HepG2 (cell line): ENCODE measurements around the gene ST3GAL2. TPM values are rescaled to one million over a fixed set of nuclear protein-coding genes. Genes with fewer than 3 reads are reported as not detected.

Experiments
- ATAC-seq: fragments of 200-7000 bp; cut with Tn5 transposase; 3 replicates; pipeline ENCODE4 v1.9.1; 2020; ENCODE audit warnings: mild to moderate bottlenecking, moderate library complexity
- BruUV-seq: library from RNA; stranded (reverse); fragments of 400-500 nt; replicated peaks from 2 replicates; lab custom pipeline; 2021; lab: Mats Ljungman, UMichigan
- CTCF ChIA-PET: fragments of 300-600 bp; formaldehyde crosslinking; extraction: SDS; loops from one replicate; lab custom pipeline; 2021; ENCODE audit warnings: low total read pairs, inconsistent platforms, low intra/inter-chr PET ratio; lab: Yijun Ruan, JAX
- POLR2A ChIA-PET: fragments of 350-600 bp; sonication (Branson Sonifier 250); formaldehyde crosslinking; loops from one replicate; lab custom pipeline; 2020; ENCODE audit warnings: antibody characterized with exemption, inconsistent platforms; lab: Yijun Ruan, JAX
- DNase-seq: peaks from one replicate; pipeline ENCODE4 v3.0.0-alpha.2; 2015; ENCODE audit warnings: low spot score
- FAIRE-seq: peaks from 3 replicates; lab custom pipeline; 2011; peaks lifted over from hg19 to GRCh38; lab: Jason Lieb, UNC
- H2AFZ ChIP-seq: one replicate; pipeline ENCODE4 v1.6.1; 2011; ENCODE audit warnings: low read length, inconsistent platforms
- H3K27ac ChIP-seq: fragments of 300-600 bp; 3 replicates; pipeline ENCODE4 v1.8.0; 2011; ENCODE audit warnings: mixed run types, mild to moderate bottlenecking, mixed read lengths, low read length, inconsistent platforms; ENCODE audit not compliant: insufficient read depth; ENCODE audit errors: extremely low read length
- H3K27me3 ChIP-seq, 2 experiments: fragments of 200-600 bp in 1 of 2; 2 replicates in 1 of 2; 3 replicates in 1 of 2; pipeline versions ENCODE4 v1.6.0 to v1.8.0; 2011; ENCODE audit warnings: low read length in 2 of 2, mild to moderate bottlenecking in 2 of 2, moderate library complexity in 2 of 2, inconsistent platforms in 1 of 2; ENCODE audit not compliant: insufficient read depth in 2 of 2, control insufficient read depth in 1 of 2
- H3K36me3 ChIP-seq, 2 experiments: fragments of 200-600 bp in 1 of 2; replicated peaks in 1 of 2; 2 replicates in 1 of 2; 3 replicates in 1 of 2; pipeline versions ENCODE4 v1.5.1 to v1.8.0; 2011; ENCODE audit warnings: low read length in 2 of 2, inconsistent platforms in 1 of 2; ENCODE audit not compliant: insufficient read depth in 2 of 2, control insufficient read depth in 1 of 2
- H3K4me1 ChIP-seq: 2 replicates; pipeline ENCODE4 v1.5.1; 2012; ENCODE audit warnings: low read length, inconsistent platforms; ENCODE audit not compliant: insufficient read depth
- H3K4me2 ChIP-seq: 2 replicates; pipeline ENCODE4 v1.6.0; 2011; ENCODE audit warnings: low read depth, low read length, inconsistent platforms
- H3K4me3 ChIP-seq, 3 experiments: fragments of 200-600 bp in 1 of 3; sonication (generic), shearing (Covaris generic) in 1 of 3; replicated peaks in 1 of 3; 2 replicates each; pipeline ENCODE4 v1.5.1; 2011 to 2016; ENCODE audit warnings: low read length in 3 of 3, inconsistent platforms in 2 of 3, low read depth in 2 of 3, mild to moderate bottlenecking in 2 of 3, control low read depth in 1 of 3, mixed read lengths in 1 of 3; ENCODE audit not compliant: insufficient read depth in 1 of 3
- H3K79me2 ChIP-seq: one replicate; pipeline ENCODE4 v1.6.1; 2011; ENCODE audit warnings: low read length, inconsistent platforms; ENCODE audit not compliant: insufficient read depth
- H3K9ac ChIP-seq: 2 replicates; pipeline ENCODE4 v1.6.0; 2011; ENCODE audit warnings: mild to moderate bottlenecking, low read depth, low read length, inconsistent platforms; ENCODE audit not compliant: insufficient read depth
- H3K9me3 ChIP-seq: 2 replicates; pipeline ENCODE4 v1.5.1; 2012; ENCODE audit warnings: mild to moderate bottlenecking, low read length
- H4K20me1 ChIP-seq: 2 replicates; pipeline ENCODE4 v1.6.0; 2011; ENCODE audit warnings: inconsistent platforms, mild to moderate bottlenecking, low read length, moderate library complexity; ENCODE audit not compliant: insufficient read depth
- ATAD3A ChIP-seq: sonication (generic); formaldehyde crosslinking; IDR thresholded peaks from 2 replicates; pipeline ENCODE4 v1.4.0; 2020; ENCODE audit warnings: missing genetic modification reagents
- BCL6 ChIP-seq: IDR thresholded peaks from 2 replicates; pipeline ENCODE4 v1.6.1; 2016; ENCODE audit warnings: missing genetic modification reagents, missing compliant biosample characterization
- FOXK2 ChIP-seq: fragments of 450-650 bp; IDR thresholded peaks from 2 replicates; pipeline ENCODE4 v1.6.1; 2016
- MAFF ChIP-seq: IDR thresholded peaks from 2 replicates; pipeline ENCODE4 v1.6.1; 2011; ENCODE audit warnings: low read depth, low read length, improper control_type of control experiment
- MZF1 ChIP-seq: sonication (generic); formaldehyde crosslinking; IDR thresholded peaks from 2 replicates; pipeline ENCODE4 v1.8.1; 2023; ENCODE audit warnings: mild to moderate bottlenecking, missing genetic modification reagents, borderline replicate concordance
- RAD21 ChIP-seq: fragments of 450-650 bp; formaldehyde crosslinking; IDR thresholded peaks from 2 replicates; pipeline ENCODE4 v1.5.0; 2020; ENCODE audit warnings: mild to moderate bottlenecking
- SKI ChIP-seq: fragments of 450-650 bp; IDR thresholded peaks from one replicate; pipeline ENCODE4 v1.6.1; 2018; ENCODE audit warnings: mild to moderate bottlenecking; ENCODE audit not compliant: partially characterized antibody
- ZBTB34 ChIP-seq: sonication (generic); formaldehyde crosslinking; IDR thresholded peaks from 2 replicates; pipeline ENCODE4 v1.8.0; 2022; ENCODE audit warnings: mild to moderate bottlenecking, missing genetic modification reagents
- ZFP37 ChIP-seq: sonication (generic); formaldehyde crosslinking; IDR thresholded peaks from 2 replicates; pipeline ENCODE4 v1.4.0; 2020; ENCODE audit warnings: missing genetic modification reagents, borderline replicate concordance
- ZKSCAN1 ChIP-seq: fragments of 150-350 bp; IDR thresholded peaks from 2 replicates; pipeline ENCODE4 v1.6.1; 2014; ENCODE audit warnings: low read length
- ZMAT5 ChIP-seq: sonication (generic); formaldehyde crosslinking; IDR thresholded peaks from 2 replicates; pipeline ENCODE4 v1.5.0; 2020; ENCODE audit warnings: mild to moderate bottlenecking, low read depth, missing genetic modification reagents, borderline replicate concordance
- ZNF17 ChIP-seq: sonication (generic); formaldehyde crosslinking; IDR thresholded peaks from 2 replicates; pipeline ENCODE4 v1.5.0; 2020; ENCODE audit warnings: mild to moderate bottlenecking, missing genetic modification reagents
- ZNF513 ChIP-seq: sonication (generic); formaldehyde crosslinking; conservative IDR thresholded peaks from 2 replicates; pipeline ENCODE4 v1.5.0; 2020; ENCODE audit warnings: missing genetic modification reagents
- ZNF562 ChIP-seq: sonication (generic); formaldehyde crosslinking; IDR thresholded peaks from 2 replicates; pipeline ENCODE4 v1.8.0; 2022; ENCODE audit warnings: missing genetic modification reagents, borderline replicate concordance
- ZNF574 ChIP-seq: sonication (generic); formaldehyde crosslinking; IDR thresholded peaks from 2 replicates; pipeline ENCODE4 v1.4.0; 2020; ENCODE audit warnings: missing genetic modification reagents
- ZNF691 ChIP-seq: sonication (generic); formaldehyde crosslinking; IDR thresholded peaks from 2 replicates; pipeline ENCODE4 v1.4.0; 2020; ENCODE audit warnings: missing genetic modification reagents, low read depth, mild to moderate bottlenecking, borderline replicate concordance
- ZNF7 ChIP-seq: IDR thresholded peaks from 2 replicates; pipeline ENCODE4 v1.6.1; 2016; ENCODE audit warnings: missing biosample characterization, missing genetic modification reagents
- ZNF891 ChIP-seq: sonication (generic); formaldehyde crosslinking; IDR thresholded peaks from 2 replicates; pipeline ENCODE4 v1.5.0; 2020; ENCODE audit warnings: mild to moderate bottlenecking, missing genetic modification reagents
- WGBS: methylation state at CpG from one replicate; pipeline ENCODE4 v1.1.6; 2017; ENCODE audit warnings: low lambda C conversion rate; 5-methylcytosine and 5-hydroxymethylcytosine counted together
- in situ Hi-C: cut with HindIII; loops from 2 replicates; pipeline ENCODE4 v1.10.0; 2017; ENCODE audit warnings: low pct_unique_long_range_greater_than_20kb; ENCODE audit not compliant: extremely low pct_ligation_motif_present
- intact Hi-C: fragments of 100-400 bp; cut with micrococcal nuclease; formaldehyde crosslinking; loops from one replicate; pipeline ENCODE4 v1.10.0; 2022; ENCODE audit not compliant: unreplicated experiment
- polyA plus RNA-seq, 8 experiments: library from polyadenylated mRNA; depleted of rRNA in 3 of 8; stranded (reverse) in 7 of 8; unstranded in 1 of 8; fragments of >200 nt; fragmentation: Illumina TruSeq in 4 of 8; extraction: Trizol in 4 of 8; gene quantifications; 2 replicates each; pipeline versions ENCODE4 v1.2.1 to v1.2.3, GENCODE V29; 2011 to 2016; ENCODE audit warnings: low read depth in 4 of 8, missing spikeins in 1 of 8, mixed read lengths in 1 of 8; ENCODE audit not compliant: insufficient read depth in 1 of 8
- total RNA-seq, 5 experiments: library from RNA; depleted of rRNA; stranded (reverse); fragments of >200 nt; fragmentation: Illumina TruSeq; extraction: Trizol; gene quantifications; 2 replicates each; pipeline ENCODE4 v1.2.3, GENCODE V29; 2016; ENCODE audit warnings: low read depth in 1 of 5

ST3GAL2 gene
- total and polyA plus RNA-seq, 2 of the 13 experiments (the other 11 are each of a cell fraction or from before 2014, with no cell fraction given), result 16.3 to 24.9 TPM

GRCh38 chr16:70399951-70400350 is 38.9 kb downstream of the ST3GAL2 start (continued):
- TF ChIP-seq SKI, result no peak
- TF ChIP-seq, all 625 proteins: peak for 0

GRCh38 chr16:70399381-70399780 is 39.5 kb downstream of the ST3GAL2 start:
- in situ Hi-C loops, result loop anchor here (5.0 kb wide), 1 partner anchor 68 kb away; no protein-coding TSS in a partner anchor
- no peak overlapping the region for H3K4me3 ChIP-seq
- no peak overlapping the region for H3K27ac ChIP-seq
- no peak overlapping the region for H2AFZ ChIP-seq
- no peaks in the 10 kb centered on the region for H3K9me3 ChIP-seq
- intact Hi-C loops, result loop anchor here (5.0 kb wide), 1 partner anchor 53 kb away; the partner anchor contains the start of gene FCSK
- peaks cover 21% of the 10 kb centered on the region for H3K79me2 ChIP-seq
- BruUV-seq, result no TSS peak
- CTCF ChIA-PET, result no interaction called here
- H3K9ac ChIP-seq, result no peak overlapping the region
- no peak for ATAC-seq
- peaks cover 36 to 48% of the 10 kb centered on the region in 2 experiments for H3K36me3 ChIP-seq
- WGBS, result 91% methylated on average over 8 of the region's 8 CpGs
- FAIRE-seq, result no peak
- no peaks in the 10 kb centered on the region; the same call in 1 of the 2 replicates for H4K20me1 ChIP-seq
- DNase-seq, result no peak
- no peak overlapping the region for H3K4me2 ChIP-seq
- POLR2A ChIA-PET, result no interaction called here
- no peak for TF ChIP-seq ZMAT5
- no peak for TF ChIP-seq ZNF513 (CRISPR knock-in tag)
- TF ChIP-seq ZNF17 (CRISPR knock-in tag), result no peak
- TF ChIP-seq ZNF891 (CRISPR knock-in tag), result no peak
- no peak for TF ChIP-seq ZFP37 (CRISPR knock-in tag)
- TF ChIP-seq MZF1 (CRISPR knock-in tag), result no peak
- TF ChIP-seq ZNF691 (CRISPR knock-in tag), result no peak
- no peak for TF ChIP-seq ZNF574 (CRISPR knock-in tag)
- no peak for TF ChIP-seq ZBTB34 (CRISPR knock-in tag)
- TF ChIP-seq ATAD3A (CRISPR knock-in tag), result no peak
- TF ChIP-seq ZNF7 (CRISPR knock-in tag), result no peak
- TF ChIP-seq BCL6 (CRISPR knock-in tag), result no peak
- no peak for TF ChIP-seq RAD21 (CRISPR knock-in tag)
- no peak for TF ChIP-seq ZKSCAN1
- TF ChIP-seq MAFF, result no peak
- TF ChIP-seq ZNF562 (CRISPR knock-in tag), result no peak
- no peak for TF ChIP-seq FOXK2
- peaks cover 23% of the 10 kb centered on the region for H3K4me1 ChIP-seq
- H3K27me3 ChIP-seq, result no peaks in the 10 kb centered on the region
